MG63 (cell line): Measurements from ENCODE around the gene CCL17. TPM values are rescaled to one million over a fixed set of nuclear protein-coding genes. Genes with fewer than 3 reads are reported as not detected.
"Not testable (repeated sequence)": the region's sequence is repeated elsewhere in the genome, so short reads cannot be mapped to it uniquely, and the experiment has no call there.

Experiments
- DNase-seq: peaks from one replicate; pipeline ENCODE4 v3.0.0-alpha.2; 2020
- H3K27me3 ChIP-seq: fragments of 250-450 bp; sonication (Bioruptor Pico); 2 replicates; pipeline ENCODE4 v1.5.1; 2020; ENCODE audit warnings: mild to moderate bottlenecking, moderate library complexity
- H3K36me3 ChIP-seq: fragments of 250-450 bp; sonication (Bioruptor Pico); 2 replicates; pipeline ENCODE4 v1.5.1; 2020; ENCODE audit warnings: mild to moderate bottlenecking, moderate library complexity
- H3K4me3 ChIP-seq: fragments of 250-450 bp; sonication (Bioruptor Pico); 2 replicates; pipeline ENCODE4 v1.5.1; 2020; ENCODE audit warnings: mild to moderate bottlenecking, moderate library complexity
- H3K9me3 ChIP-seq: fragments of 250-450 bp; sonication (Bioruptor Pico); 2 replicates; pipeline ENCODE4 v1.5.1; 2020; ENCODE audit warnings: mild to moderate bottlenecking, moderate library complexity
- total RNA-seq: library from RNA; depleted of rRNA; stranded (reverse); fragments of >200 nt; shearing (Covaris generic); gene quantifications from 2 replicates; pipeline ENCODE4 v1.2.3, GENCODE V29; 2014; ENCODE audit warnings: low replicate concordance; rRNA removed

Gene CCL17
- total RNA-seq, 1 experiment from 2014 or later: not detected

- DNase-seq: no peak
- peaks cover 98% of the 10 kb centered on the region for H3K36me3 ChIP-seq
- H3K27me3 ChIP-seq: no peaks in the 10 kb centered on the region
- H3K4me3 ChIP-seq: no peak overlapping the region
- peaks cover 2% of the 10 kb centered on the region for H3K9me3 ChIP-seq
Observed at GRCh38 chr16:57435838-57436237, 31.3 kb downstream of the CCL17 start.

DNA sequence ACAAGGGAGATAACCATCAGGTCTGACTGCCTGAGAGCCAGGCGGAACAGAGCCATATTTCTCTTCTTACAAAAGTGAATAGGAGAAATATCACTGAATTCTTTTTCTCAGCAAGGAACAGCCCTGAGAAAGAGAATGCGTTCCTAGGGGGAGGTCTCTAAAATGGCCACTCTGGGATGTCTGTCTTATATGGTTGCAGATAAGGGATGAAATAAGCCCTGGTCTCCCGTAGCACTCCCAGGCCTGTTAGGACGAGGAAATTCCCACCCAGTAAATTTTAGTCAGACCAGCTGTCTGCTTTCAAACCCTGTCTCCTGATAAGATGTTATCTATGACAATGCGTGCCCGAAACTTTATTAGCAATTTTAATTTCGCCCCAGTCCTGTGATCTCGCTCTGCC is 35.4 kb downstream of the CCL17 start:
- not testable (repeated sequence) for DNase-seq, H3K27me3 ChIP-seq, H3K9me3 ChIP-seq, H3K4me3 ChIP-seq
- peaks cover 89% of the 10 kb centered on the region for H3K36me3 ChIP-seq

DNA sequence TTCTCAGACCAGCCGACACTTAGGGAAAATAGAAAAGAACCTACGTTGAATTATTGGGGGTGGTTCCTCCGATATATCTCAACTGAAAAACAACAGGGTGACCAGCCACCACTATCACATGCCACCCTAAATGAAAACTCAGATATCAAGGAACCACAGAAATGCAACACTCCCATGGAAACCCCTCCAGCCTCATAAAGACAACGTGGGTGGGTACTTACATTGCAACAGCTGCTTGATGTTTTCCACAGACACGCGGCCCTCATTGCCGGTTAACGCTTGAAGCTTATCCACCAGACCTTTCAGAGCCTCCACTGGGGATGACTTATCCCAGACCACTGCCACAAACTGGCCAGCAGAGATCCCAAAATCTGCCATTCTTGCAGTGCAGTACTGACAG is 36.0 kb downstream of the CCL17 start:
- DNase-seq, H3K27me3 ChIP-seq, H3K9me3 ChIP-seq, H3K4me3 ChIP-seq: not testable (repeated sequence)
- H3K36me3 ChIP-seq: peaks cover 84% of the 10 kb centered on the region

GRCh38 chr16:57444711-57445110 is 40.1 kb downstream of the CCL17 start:
- no peak for DNase-seq
- peaks cover 2% of the 10 kb centered on the region for H3K9me3 ChIP-seq

GRCh38 chr16:57445510-57445909 is 40.9 kb downstream of the CCL17 start:
- no peak for DNase-seq
- Histone ChIP-seq H3K36me3 (peaks cover 43% of the 10 kb centered on the region), H3K9me3 (peaks cover 2% of the 10 kb centered on the region; the same call in 1 of the 2 replicates), H3K27me3 (no peaks in the 10 kb centered on the region), H3K4me3 (no peak overlapping the region)

More at GRCh38 chr16:57444711-57445110, 40.1 kb downstream of the CCL17 start:
- peaks cover 46% of the 10 kb centered on the region for H3K36me3 ChIP-seq
- no peak overlapping the region for H3K4me3 ChIP-seq
- H3K27me3 ChIP-seq: no peaks in the 10 kb centered on the region

DNA sequence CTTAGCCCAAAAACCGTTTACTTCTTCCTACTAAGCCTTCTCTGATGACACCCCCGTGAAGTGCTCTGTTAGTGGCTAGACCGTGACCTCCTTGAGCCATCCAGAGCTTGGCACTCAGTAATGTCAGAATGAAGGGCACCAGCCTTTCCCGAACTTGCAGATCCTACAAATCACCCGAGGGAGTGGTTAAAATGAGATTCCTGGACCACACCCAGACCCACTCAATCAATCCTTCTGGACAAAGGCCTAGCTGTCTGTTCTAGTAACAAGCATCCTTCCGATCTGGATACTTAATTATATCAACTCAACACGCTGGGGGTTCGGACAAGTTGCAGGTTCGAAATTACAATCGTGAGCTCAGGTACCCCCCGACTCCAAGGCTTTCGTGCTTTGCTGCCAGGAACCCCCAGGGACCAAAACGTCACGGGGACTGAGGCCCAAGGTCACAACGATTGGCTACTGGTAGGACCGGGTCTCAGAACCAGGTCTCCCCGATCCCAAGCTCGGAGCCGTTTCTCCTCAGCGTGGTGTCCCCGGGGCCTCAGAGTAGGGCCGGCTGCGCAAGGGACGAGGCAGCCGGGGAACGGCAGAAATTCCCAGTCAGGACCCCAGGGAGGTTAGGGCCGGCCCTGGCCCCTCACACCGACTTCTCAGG is 42.1 kb downstream of the CCL17 start:
- peak; percentile 53 for DNase-seq
- Histone ChIP-seq H3K9me3 (no peaks in the 10 kb centered on the region), H3K4me3 (peak overlapping the region; percentile 88), H3K27me3 (no peaks in the 10 kb centered on the region), H3K36me3 (peaks cover 43% of the 10 kb centered on the region)

DNA sequence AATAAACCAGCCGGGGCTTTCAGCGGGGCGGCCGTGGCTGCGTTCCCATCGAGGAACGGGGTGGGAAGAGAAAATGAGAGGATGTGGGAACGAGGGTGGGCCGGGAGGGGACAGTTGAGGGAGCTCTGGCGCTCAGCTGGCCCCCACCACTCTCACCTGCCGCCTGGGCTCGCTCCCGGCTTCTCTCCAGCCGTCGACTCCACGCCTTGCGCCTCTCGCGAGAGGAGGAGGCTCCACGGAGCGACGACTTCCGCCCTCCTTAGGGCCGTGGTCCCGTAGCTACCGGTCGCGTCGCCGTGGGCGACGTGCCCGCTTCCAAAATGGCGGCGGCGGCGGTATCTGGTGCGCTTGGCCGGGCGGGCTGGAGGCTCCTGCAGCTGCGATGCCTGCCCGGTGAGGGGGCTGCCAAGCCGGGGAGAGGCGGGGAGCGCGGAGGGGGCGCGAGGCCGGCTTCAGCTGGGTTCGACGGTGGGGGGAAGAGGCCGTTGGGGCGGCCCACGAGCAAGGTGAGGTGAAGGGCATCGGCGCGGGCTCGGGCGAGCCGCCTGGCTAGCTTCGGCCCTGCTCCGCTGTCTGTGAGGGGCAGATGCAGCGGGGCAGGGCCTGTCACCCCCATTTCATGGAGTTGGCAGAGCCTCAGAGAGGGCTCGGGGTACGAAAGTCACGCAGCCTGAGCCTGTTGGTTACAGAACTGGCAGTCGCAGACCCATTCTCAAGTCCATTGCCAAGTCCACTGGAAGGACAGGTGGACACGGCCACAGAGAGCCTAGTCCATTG is 42.8 kb downstream of the CCL17 start, which contains the start of the genes CIAPIN1 and COQ9:
CIAPIN1 (minus strand) TSS at position 200 of the 777 bp plus-strand sequence. CDS start 6,457 bp downstream, outside the sequence.
COQ9 (plus strand) TSS at position 294 of the 777 bp plus-strand sequence; CDS start at position 321, 27 bp downstream.
- peak; percentile 99 for DNase-seq
- no peaks in the 10 kb centered on the region for H3K27me3 ChIP-seq
- H3K36me3 ChIP-seq: peaks cover 43% of the 10 kb centered on the region
- H3K4me3 ChIP-seq: peak within 1 kb of the TSS; percentile 88
- no peaks in the 10 kb centered on the region for H3K9me3 ChIP-seq

GRCh38 chr16:57452021-57452420 is 47.5 kb downstream of the CCL17 start:
- Histone ChIP-seq H3K27me3 (no peaks in the 10 kb centered on the region), H3K4me3 (no peak overlapping the region), H3K36me3 (peaks cover 63% of the 10 kb centered on the region), H3K9me3 (no peaks in the 10 kb centered on the region)
- DNase-seq: no peak

GRCh38 chr16:57462209-57462977 is 57.8 kb downstream of the CCL17 start, which contains the start of gene POLR2C:
TSS of gene POLR2C (plus strand) at chr16:57462679. CDS start at chr16:57462725, 46 bp downstream.
- Histone ChIP-seq H3K4me3 (peak within 1 kb of the TSS; percentile 84), H3K36me3 (peaks cover 82% of the 10 kb centered on the region), H3K9me3 (no peaks in the 10 kb centered on the region), H3K27me3 (no peaks in the 10 kb centered on the region)
- peak; percentile 96 for DNase-seq

- Histone ChIP-seq H3K27me3 (no peaks in the 10 kb centered on the region), H3K9me3 (no peaks in the 10 kb centered on the region), H3K36me3 (peaks cover 82% of the 10 kb centered on the region), H3K4me3 (peak overlapping the region; percentile 84)
- no peak for DNase-seq
Observed at GRCh38 chr16:57462978-57463362, 58.4 kb downstream of the CCL17 start.

GRCh38 chr16:57464523-57464922 is 60.0 kb downstream of the CCL17 start:
- Histone ChIP-seq H3K36me3 (peaks cover 82% of the 10 kb centered on the region), H3K9me3 (no peaks in the 10 kb centered on the region), H3K27me3 (no peaks in the 10 kb centered on the region), H3K4me3 (no peak overlapping the region; the same call in 1 of the 2 replicates)
- DNase-seq: no peak

Other genes starting within 250 kb of the CCL17 start
- gene PSME3IP1, start 218.7 kb upstream of the CCL17 start, total RNA-seq: 164 and 294 TPM in 2 replicates
- gene RSPRY1, start 218.4 kb upstream of the CCL17 start, total RNA-seq: 72.1 and 106 TPM in 2 replicates
- 352 and 467 TPM in 2 replicates for gene ARL2BP, start 159.5 kb upstream of the CCL17 start, total RNA-seq
- gene PLLP, start 120.1 kb upstream of the CCL17 start, total RNA-seq: not detected in 2 replicates
- gene CCL22, start 46.0 kb upstream of the CCL17 start, total RNA-seq: not detected in 2 replicates
- not detected in 2 replicates for gene CX3CL1, start 32.3 kb upstream of the CCL17 start, total RNA-seq
- gene CIAPIN1, start 42.6 kb downstream of the CCL17 start, total RNA-seq: 177 and 277 TPM in 2 replicates
- gene COQ9, start 42.7 kb downstream of the CCL17 start, total RNA-seq: 133 and 193 TPM in 2 replicates
- gene POLR2C, start 57.9 kb downstream of the CCL17 start, total RNA-seq: 482 TPM in 2 replicates
- gene DOK4, start 81.7 kb downstream of the CCL17 start, total RNA-seq: 19.1 and 19.3 TPM in 2 replicates
- gene CCDC102A, start 131.8 kb downstream of the CCL17 start, total RNA-seq: 33.1 and 34.6 TPM in 2 replicates
- not detected in 2 replicates for gene ADGRG5, start 137.9 kb downstream of the CCL17 start, total RNA-seq
- gene ADGRG1, start 223.9 kb downstream of the CCL17 start, total RNA-seq: 1.4 and 1.6 TPM in 2 replicates